ENCODE data around the gene KMT2C.
"Not testable (repeated sequence)": the region's sequence is repeated elsewhere in the genome, so short reads cannot be mapped to it uniquely, and the experiment has no call there.

Gene KMT2C

DNA sequence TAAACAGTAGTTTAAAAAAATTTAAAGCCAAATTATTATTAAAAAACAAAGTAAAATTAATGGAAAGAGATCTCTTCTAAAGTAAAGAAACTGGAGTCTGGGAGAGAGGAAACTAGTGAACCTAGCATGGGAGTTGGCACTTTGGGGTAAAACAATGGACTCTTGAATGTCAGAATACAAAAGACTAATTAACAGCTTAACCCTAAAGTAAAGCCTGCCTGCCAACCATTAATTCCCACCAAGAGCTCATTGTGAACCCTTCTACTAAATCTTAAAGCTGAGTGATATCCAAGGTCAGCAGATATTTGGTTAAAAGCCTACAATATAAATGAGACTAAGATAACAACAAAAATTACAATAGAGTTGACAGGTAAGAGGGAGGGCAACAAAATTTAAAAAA, 36.5 kb downstream of the KMT2C start:
- no peak for DNase-seq

DNA sequence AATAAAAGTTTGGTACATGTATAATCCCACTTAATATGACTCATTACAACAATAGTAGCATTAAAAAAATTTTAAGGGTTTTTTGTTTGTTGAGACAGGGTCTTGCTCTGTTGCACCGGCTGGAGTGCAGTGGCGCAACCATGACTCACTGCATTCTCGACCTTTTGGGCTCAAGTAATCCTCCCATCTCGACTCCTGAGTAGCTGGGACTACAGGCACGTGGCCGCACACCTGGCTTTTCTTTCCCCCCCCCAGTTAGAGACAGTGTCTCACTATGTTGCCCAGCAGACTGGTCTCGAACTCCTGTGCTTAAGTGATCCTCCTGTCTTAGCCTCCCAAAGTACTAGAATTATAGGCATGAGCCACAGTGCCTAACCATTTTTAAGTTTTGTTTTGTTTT, 40.7 kb downstream of the KMT2C start:
- no peak for DNase-seq

DNA sequence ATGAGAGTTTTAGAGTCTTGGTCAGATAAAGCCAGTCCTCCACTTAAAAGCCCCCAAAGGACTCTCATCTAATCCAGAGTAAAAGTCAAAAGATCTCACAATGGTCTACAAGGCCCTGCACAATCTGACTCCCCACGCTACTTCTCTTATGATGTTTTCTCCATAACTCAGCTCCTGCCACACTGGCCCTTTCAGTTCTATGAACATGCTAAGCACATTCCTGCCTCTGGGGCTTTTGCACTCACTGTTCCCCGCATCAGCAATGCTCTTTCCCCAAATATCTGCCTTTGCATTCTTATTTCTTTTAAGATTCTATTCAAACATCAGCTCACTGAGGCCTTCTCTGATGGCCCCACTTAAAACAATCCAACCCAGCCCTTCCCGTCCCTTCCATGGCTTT, 41.6 kb downstream of the KMT2C start:
- not testable (repeated sequence) for DNase-seq

DNA sequence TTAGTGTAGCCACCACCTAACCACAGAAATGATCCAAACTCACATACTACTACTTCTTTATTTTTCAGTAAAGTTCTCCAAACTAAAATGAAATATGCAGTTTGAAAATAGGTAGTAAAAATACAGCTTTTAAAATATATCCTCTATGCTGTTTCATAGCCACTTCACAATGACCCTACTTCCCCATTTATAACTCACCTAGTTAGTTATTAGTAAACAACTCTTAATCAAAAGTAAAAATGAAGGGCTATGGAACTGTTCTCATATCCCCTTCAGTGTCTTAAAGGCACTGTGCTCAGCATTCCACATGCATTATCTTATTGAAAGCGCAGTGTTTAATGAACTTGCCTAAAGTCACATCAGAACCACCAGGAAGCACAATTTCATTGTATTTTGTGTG, 43.5 kb downstream of the KMT2C start:
- no peak for DNase-seq

DNA sequence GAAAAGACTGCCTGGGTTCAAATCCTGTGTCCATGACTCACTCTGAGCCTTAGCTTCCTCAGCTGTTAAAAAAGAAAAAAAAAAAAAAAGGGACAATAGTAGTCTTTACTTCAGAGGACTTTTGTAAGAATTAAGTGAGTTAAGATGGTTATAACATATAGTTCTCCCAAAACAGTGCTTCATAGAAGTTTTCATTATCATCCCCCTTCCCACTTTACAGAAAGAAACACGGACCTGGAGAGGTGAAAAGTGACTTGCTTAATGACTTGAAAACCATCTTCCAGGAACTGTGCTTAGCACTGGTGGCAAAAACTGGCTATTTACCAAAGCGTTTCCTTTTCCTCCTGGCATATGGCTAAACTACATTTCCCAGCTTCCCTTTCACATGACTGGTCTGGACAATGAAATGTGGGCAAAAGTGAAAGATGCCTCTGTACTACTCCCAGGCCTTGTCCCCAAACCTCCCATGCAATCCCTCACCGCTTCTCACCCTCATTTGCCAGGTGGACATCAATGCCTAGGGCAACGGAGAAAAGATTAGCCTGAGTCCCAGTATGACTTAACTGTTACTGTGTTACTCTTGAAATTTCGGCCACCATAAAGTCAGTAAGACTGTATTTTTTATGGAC, 49.6 kb downstream of the KMT2C start:
- DNase-seq = not testable (repeated sequence)

DNA sequence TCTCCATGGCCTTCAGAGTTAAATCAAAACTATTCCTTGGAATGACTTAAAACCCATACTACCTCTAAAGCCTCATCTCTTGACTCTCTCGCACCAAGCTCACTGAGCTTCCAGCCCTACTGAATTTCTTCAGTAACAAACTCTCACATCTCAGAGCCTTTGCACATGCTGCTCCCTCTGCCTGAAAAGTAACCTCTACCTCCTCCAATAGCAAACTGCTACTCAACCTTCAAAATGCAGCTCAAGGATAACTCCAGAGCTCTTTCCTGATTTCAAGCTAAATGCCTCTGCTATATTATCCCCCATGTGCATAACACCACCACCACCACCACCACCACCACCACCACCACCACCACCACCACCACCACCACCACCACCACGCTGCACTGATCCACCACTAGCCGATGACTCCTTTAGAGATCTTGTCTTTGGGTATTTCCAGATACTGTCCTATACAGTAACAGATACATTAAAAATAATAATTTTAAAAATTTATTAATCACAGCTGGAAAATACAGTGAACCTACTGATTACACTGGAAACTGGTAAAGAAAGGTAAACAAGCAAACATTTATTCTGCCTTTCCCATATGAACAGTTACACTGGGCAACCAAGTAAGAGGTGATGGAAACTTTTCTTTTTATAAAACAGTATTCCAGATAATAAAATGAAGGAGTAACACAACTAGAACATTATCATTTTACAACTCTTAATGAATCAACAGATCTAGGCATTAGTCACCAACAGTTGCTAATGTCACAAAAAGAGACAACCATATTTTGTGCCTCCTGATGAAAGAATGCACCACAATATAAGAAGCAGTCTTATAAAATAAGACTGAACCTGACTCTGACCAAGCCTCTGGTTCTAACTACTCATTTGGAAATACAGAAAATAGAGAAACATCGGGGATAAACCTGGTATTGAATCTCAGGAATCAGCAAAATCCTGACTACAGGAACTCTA, 51.3 kb downstream of the KMT2C start:
- DNase-seq = not testable (repeated sequence)

DNA sequence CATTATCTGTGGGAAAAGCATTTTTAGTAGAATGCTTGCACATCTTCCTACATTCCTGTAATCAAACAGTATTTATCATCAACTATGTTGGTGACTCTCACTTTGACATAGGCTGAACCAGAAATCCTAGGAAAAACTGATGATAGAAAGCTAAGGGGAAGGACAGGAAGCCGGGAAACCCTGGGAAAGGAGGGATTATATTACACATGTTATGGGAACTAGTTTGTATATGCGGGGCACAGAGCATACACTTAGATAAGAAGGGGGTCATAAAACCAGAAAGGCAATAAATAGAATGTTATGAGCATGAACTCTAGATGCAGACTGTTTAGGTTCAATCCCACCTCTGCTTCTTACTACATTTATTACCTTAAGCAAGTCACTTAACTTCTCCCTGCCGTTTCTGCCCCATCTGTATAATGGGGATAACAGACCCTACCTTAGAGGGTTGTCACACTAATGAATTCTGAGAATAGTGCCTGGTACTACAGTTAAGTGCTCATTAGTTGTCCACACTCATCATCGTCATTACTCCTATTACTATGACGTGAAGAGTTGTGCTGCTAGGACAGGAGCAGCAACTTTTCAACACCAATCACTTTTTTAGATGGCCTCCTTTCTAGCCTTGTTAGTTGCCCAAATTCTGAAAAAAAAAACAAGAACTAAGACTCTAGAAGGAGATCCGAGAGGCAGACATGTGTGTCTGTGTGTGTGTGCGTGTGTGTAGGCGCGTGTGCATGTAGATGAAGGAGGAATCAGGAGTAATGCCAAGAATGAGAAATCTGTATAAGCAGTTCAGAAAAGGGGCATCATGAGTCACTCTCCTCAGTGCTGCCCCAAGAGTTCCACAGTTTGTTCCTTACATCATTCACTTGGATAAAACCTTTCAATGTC, 52.2 kb downstream of the KMT2C start:
- DNase-seq = no peak

DNA sequence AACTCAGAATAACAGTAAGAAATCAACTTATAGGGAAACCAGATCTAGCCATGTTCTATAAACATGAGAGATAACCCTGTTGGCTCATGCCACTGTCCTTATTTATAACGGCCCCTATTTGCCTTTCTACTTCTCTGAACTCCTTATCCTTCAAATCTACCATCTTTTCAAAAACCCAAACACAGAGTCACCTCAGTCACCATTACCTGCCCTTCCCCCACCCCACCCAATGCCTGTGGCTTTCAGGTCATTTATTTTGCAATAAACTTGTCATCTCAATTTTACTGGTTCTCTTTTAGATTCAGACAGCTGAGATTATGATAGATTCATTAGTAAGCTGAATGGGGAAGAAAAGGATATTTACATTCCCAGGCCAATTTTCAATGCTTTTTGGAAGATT, 53.6 kb downstream of the KMT2C start:
- DNase-seq = no peak

DNA sequence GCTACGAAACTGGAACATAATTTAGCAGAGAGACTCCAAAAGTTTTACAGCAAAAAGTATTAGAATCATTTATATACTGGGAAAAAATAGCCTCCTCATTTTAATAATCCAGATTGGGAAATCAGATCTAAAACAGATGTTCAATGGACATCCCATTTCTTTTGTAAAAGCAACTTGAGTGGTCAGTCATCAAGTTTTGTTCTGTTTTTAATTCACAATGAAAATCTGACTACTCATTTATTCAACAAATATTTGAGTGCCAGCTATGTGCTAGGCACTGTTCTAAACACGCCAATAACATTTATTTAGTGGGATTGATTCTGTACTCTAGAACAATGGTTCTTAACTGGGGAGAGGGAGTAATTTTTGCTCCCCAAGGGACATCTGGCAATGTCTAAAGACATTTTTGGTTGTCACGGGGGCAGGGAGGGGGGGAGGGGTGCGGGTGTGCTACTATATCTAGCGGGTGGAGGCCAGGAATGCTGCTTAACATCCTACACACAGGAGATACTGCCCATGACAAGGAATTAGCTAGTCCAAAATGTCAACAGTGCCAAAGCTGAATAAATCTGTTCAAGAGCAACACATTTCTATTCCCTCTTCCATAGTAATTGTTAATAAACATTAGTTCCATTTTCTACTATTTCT, 54.7 kb downstream of the KMT2C start:
- not testable (repeated sequence) for DNase-seq

DNA sequence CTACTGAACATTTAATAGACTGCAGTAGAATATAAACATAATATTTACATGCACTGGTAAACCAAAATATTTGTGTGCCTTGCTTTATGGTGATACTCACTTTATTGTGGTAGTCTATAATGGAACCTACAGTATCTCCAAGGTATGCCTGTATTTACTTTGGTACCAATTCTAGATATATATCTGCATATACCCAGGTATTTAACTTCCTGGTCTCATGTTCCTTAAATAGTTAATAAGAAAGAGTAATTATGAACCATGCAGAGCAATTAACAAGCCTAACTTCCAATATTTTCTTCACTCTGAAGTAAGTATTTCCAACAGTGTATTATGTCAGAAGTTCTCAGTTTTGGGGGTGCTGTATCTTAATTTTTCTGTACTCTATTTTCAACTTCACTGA, 57.3 kb downstream of the KMT2C start:
- not testable (repeated sequence) for DNase-seq

DNA sequence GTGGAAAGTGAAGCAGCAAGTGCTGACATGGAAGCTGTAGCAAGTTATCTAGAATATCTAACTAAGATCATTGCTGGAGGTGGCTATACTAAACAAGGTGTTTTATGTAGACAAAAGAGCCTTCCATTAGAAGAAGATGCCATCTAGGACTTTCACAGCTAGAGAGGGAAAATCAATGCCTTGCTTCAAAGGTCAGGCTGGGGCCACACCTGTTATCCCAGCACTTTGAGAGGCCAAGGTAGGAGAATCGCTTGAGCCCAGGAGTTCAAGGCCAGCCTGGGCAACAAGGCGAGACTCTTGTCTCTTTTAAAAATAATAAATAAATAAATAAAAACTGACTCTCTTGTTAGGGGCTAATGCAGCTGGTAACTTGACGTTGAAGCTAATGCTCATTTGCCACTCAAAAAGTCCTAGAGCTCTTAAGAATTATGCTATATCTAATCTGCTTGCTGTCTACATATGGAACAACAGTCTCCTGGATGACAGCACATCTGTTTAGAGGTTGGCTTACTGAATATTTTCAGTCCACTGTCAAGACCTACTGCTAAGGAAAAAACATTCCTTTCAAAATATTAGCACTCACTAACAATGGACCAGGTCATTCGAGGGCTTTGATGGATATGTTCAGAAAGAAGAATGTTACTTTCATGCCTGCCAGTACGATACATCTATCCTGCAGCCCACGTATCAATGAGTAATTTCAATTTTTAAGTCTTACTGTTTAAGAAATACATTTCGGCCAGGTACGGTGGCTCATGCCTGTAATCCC, 58.9 kb downstream of the KMT2C start:
- not testable (repeated sequence) for DNase-seq

DNA sequence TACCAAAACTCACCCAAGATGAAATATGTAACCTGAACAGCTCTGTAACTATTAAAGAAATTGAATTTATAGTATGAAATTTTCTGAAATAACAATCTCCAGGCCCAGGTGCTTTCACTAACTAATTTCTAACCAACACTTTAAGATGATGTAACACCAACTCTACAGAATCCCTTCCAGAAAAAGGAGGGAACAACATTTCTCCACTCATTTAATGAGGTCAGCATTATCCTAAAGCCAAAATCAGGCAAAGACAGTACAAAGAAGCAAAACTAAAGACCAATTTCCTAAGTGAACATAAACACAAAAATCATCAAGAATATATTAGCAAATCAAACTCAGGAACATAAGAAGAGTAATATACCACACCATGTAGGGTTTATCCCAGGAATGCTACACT, 65.5 kb downstream of the KMT2C start:
- DNase-seq = no peak

DNA sequence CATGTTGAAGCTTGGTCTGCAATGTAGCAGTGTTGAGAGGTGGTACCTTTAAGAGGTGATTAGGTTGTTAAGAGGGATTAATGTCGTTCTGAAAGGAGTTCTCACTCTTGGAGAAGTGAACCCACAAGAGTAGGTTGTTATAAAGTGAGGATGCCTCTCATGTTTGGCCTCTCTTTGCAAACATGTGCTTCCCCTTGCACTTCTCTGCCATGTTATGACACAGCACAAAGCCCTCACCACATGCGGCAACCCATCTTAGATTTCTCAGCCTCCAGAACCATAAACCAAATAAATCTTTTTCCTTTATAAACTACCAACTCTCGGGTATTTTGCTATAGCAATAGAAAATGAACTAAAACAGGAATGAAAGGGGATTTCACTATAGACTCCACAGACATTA, 66.3 kb downstream of the KMT2C start:
- DNase-seq = no peak

DNA sequence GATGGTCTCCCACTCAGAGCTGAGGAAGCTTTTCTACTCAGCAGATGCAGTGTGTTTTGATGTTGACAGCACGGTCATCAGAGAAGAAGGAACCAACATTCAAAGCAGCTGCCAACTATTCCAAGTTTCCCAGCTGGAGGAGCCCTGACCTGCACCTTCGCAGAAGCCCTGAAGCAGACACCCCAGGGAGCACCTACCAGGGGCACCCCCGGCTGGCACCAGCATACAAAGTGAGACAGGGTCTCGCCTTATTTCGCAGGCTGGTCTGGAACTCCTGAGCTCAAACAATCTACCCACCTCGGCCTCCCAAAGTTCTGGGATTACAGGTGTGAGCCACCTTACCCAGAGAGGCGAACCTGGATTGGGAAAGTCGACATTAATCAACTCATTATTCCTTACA, 68.6 kb downstream of the KMT2C start:
- DNase-seq = no peak

DNA sequence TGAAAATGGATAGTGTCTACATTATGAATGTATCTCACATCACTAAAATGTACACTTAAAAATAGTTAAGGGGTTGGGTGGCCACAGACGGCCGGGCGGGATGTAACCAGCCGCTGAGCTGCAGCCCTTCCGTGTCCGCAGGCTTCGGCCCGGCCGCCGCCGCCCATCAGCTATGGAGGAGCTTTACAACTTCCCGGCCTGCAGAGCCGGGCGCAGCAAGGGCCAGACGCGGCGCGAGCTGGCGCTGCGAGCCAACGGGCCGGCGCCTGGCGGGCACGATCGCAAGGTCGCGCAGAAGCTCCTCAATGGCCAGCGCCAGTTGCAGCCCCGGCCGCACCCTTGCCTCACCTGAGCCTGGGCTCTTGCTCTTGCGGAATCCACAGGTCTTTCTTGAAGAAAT, 69.1 kb downstream of the KMT2C start:
- DNase-seq = no peak

DNA sequence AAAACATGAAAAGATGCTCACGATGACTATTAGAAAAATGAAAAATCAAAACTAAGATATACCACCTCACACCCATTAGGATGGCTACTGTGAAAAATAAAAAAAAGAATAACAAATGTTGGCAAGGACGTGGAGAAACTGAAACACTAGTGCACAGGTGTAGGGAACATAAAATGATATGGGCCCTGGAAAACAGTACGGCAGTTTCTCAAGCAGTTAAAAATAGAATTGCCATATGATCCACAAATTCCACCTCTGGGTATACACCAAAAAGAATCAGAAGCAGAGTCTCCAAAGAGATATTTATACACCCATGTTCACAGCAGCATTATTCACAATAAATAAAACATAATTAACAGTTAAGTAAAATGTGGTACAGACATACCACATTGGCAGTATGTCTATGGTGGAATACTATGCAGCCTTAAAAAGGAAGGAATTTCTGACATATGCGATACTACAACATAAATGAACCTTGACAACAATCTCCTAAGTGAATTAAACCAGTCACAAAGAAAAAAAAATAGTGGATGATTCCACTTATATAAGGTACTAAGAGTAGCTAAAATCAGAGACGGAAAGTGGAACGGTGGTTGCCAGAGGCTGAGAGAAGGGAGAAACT, 69.7 kb downstream of the KMT2C start:
- DNase-seq = no peak

DNA sequence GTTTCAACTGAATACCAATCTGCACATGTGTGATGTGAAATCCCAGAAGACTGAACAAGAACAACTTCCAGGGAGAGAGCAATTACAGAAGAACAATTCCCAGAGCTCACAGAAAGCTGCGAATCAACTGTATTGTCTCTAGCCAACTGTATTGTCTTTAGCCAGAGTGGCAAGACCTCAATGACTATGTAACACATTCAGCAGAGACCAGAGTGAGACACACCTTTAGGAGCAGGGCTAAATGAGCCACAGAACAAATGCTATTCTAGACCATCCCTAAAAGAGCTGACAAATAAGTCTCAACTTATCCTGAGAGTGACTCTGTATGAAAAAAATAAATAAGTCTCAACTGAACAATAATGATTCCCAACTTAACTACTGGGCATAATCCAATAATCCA, 72.0 kb downstream of the KMT2C start:
- no peak for DNase-seq

DNA sequence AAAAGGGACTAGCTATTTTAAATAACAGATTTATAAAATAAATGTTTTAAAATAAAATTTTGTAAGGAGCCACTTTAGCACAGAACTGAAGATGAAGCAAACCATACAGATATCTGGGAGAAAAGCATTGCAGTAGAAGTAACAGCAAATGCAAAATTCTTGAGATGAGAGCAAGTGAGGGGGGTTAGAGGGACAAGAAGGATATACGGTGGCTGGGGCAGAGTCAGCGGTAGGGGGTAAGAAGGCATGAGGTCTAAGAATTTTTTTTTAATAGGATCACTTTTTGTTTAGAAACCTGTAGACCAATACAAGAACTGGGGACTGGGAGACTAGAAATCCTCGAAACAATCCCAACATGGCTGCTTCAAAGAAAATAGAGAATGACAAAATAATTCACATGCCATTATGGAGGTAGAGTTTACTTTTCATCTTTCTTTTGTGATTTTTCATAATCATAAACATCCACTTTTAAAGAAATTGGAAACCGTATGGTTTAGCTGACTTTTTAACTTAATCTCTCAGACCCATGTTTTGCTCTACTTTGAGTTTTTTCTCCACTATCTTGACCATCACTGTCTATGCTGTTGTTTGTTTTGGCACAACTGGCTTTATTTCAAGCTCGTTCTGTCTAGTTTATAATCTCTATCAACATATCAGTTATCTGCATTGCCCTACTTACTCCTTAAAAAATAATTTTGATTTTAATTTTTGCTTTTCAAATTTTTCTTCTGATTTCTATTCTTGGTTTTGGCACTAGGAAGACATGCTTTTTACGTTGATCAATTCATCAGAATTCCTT, 73.5 kb downstream of the KMT2C start:
- DNase-seq = no peak

DNA sequence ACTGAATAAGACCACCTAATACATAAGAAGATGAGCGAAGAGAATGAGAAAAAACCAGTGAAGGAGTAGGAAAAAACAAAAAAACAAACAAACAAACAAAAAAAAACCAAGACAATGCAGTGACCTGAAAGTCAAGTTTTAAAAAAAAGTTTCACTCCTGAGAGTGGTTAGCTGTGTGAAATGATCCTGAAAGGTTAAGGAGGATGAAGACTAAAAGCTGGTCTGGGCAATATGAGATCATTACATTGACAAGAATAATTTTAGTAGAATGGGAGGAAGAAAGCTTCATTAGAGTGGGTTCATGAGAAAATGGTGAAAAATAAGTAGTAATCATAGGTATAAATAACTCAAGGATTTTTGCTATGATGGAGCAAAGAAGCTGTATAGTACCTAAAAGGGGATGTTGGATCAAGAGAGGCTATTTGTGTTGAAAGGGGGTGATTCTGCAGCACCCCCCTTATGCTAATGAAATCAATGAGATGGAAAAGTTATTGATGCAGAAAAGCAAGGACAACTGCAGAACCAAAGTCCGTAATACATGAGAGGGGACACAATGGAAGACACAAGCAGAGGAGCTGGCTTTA, 80.2 kb downstream of the KMT2C start:
- no peak for DNase-seq

DNA sequence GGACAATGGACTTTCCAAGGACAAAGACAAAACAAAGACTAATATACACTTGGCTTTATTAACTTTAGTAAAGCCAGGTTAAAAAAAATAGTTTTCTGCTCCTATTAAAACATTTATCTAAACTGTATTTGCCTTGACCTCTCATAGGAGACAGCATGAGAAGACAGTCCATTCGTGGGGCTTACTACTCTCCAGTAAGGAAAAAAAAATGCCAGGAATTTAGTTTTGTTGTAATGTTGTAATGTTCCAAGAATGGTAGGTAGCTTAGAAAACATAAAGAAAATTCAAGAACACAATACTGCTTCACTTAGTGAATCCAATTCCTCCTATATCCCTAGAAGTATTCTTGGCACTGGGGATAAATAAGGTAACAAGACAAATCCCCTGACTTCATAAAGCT, 81.7 kb downstream of the KMT2C start:
- no peak for DNase-seq

Data from stimulated activated naive CD4-positive, alpha-beta T cell treated with Interleukin-2 at 50 U/mL for 16 hours (primary cell).